HepG2 (cell line): ENCODE measurements around the gene NIP7. TPM values are rescaled to one million over a fixed set of nuclear protein-coding genes. Genes with fewer than 3 reads are reported as not detected.
A peak's percentile ranks its signal among the peaks of the same experiment; 100 is the strongest.

ENCODE experiments used
- AKNA ChIP-seq: sonication (generic); formaldehyde crosslinking; IDR thresholded peaks from 2 replicates; pipeline ENCODE4 v1.4.0; 2020; ENCODE audit warnings: missing genetic modification reagents, borderline replicate concordance
- EHMT2 ChIP-seq: fragments of 200-600 bp; sonication (generic); IDR thresholded peaks from 2 replicates; pipeline ENCODE4 v1.7.0; 2017; ENCODE audit warnings: antibody characterized with exemption, low read depth, low read length, borderline replicate concordance
- MTA1 ChIP-seq: sonication (generic); formaldehyde crosslinking; IDR thresholded peaks from 2 replicates; pipeline ENCODE4 v1.4.0; 2020; ENCODE audit warnings: missing genetic modification reagents, mild to moderate bottlenecking, borderline replicate concordance
- PHF20 ChIP-seq: sonication (generic); formaldehyde crosslinking; IDR thresholded peaks from 2 replicates; pipeline ENCODE4 v1.5.0; 2020; ENCODE audit warnings: mild to moderate bottlenecking, missing genetic modification reagents
- RARG ChIP-seq: sonication (generic); formaldehyde crosslinking; IDR thresholded peaks from 2 replicates; pipeline ENCODE4 v1.4.0; 2020; ENCODE audit warnings: low read depth, mild to moderate bottlenecking, missing genetic modification reagents
- RNF2 ChIP-seq: fragments of 450-650 bp; conservative IDR thresholded peaks from 2 replicates; pipeline ENCODE4 v1.6.1; 2016; ENCODE audit warnings: low read depth
- SP4 ChIP-seq: sonication (generic); formaldehyde crosslinking; IDR thresholded peaks from 2 replicates; pipeline ENCODE4 v1.8.1; 2023; ENCODE audit warnings: mild to moderate bottlenecking, missing genetic modification reagents
- ZBED4 ChIP-seq: sonication (generic); formaldehyde crosslinking; IDR thresholded peaks from 2 replicates; pipeline ENCODE4 v1.4.0; 2020; ENCODE audit warnings: missing genetic modification reagents, borderline replicate concordance
- ZBTB40 ChIP-seq, 2 experiments: fragments of 450-650 bp in 1 of 2; sonication (generic) in 1 of 2; formaldehyde crosslinking in 1 of 2; IDR thresholded peaks; 2 replicates each; pipeline versions ENCODE4 v1.6.1 to v1.8.0; 2016 to 2022; ENCODE audit warnings: antibody characterized with exemption in 1 of 2, mild to moderate bottlenecking in 1 of 2, missing genetic modification reagents in 1 of 2
- polyA plus RNA-seq, 8 experiments: library from polyadenylated mRNA; depleted of rRNA in 3 of 8; stranded (reverse) in 7 of 8; unstranded in 1 of 8; fragments of >200 nt; fragmentation: Illumina TruSeq in 4 of 8; extraction: Trizol in 4 of 8; gene quantifications; 2 replicates each; pipeline versions ENCODE4 v1.2.1 to v1.2.3, GENCODE V29; 2011 to 2016; ENCODE audit warnings: low read depth in 4 of 8, missing spikeins in 1 of 8, mixed read lengths in 1 of 8; ENCODE audit not compliant: insufficient read depth in 1 of 8
- total RNA-seq, 5 experiments: library from RNA; depleted of rRNA; stranded (reverse); fragments of >200 nt; fragmentation: Illumina TruSeq; extraction: Trizol; gene quantifications; 2 replicates each; pipeline ENCODE4 v1.2.3, GENCODE V29; 2016; ENCODE audit warnings: low read depth in 1 of 5

The NIP7 gene
- total and polyA plus RNA-seq, 2 of the 13 experiments (the other 11 are each of a cell fraction or from before 2014, with no cell fraction given), result 15.3 to 114 TPM

GRCh38 chr16:69339289-69340094, at the start of gene NIP7, which contains the start of gene COG8 (continued):
- TF ChIP-seq ZBTB40 (IDR thresholded peaks at IDR 0.05) (peak; percentile 89), ZBTB40 (CRISPR knock-in tag; IDR thresholded peaks at IDR 0.05) (peak; percentile 67; the same call in 1 of the 2 replicates), ZBED4 (CRISPR knock-in tag) (peak; percentile 47; the same call in 1 of the 2 replicates), EHMT2 (no peak), AKNA (0 out of 2 replicates have a peak, but pooled peaks have one; percentile 70), RARG (CRISPR knock-in tag) (no peak), SP4 (CRISPR knock-in tag) (peak; percentile 65; the same call in 1 of the 2 replicates), RNF2 (peak; percentile 92), MTA1 (CRISPR knock-in tag) (peak; percentile 68; the same call in 1 of the 2 replicates), PHF20 (CRISPR knock-in tag) (peak; percentile 97)
